Occipital lobe (tissue), 2 donors: ENCODE results near the gene FREY1. TPM values are rescaled to one million over a fixed set of nuclear protein-coding genes. Genes with fewer than 3 reads are reported as not detected.
A peak's percentile ranks its signal among the peaks of the same experiment; 100 is the strongest.
"Not testable (repeated sequence)": the region's sequence is repeated elsewhere in the genome, so short reads cannot be mapped to it uniquely, and the experiment has no call there.

Source experiments
- DNase-seq: peaks from one replicate; lab custom pipeline; 2025; lab: John Stamatoyannopoulos, UW
- total RNA-seq: library from RNA; depleted of rRNA; stranded (reverse); fragments of >200 nt; gene quantifications from one replicate; pipeline ENCODE4 v1.2.3, GENCODE V29; 2014

FREY1 gene
- total RNA-seq, 1 donor from 2014 or later: 1.4 TPM

GRCh38 chr11:45915446-45915845, 8.4 kb upstream of the FREY1 start:
- no peak for DNase-seq

GRCh38 chr11:45913942-45914635, 7.0 kb upstream of the FREY1 start:
- DNase-seq: no peak

GRCh38 chr11:45913514-45913913, 6.4 kb upstream of the FREY1 start:
- no peak for DNase-seq

GRCh38 chr11:45910623-45911022, 3.6 kb upstream of the FREY1 start:
- DNase-seq: no peak

- DNase-seq: no peak
These were observed 2.8 kb upstream of the FREY1 start for GRCh38 chr11:45909594-45910475.

- no peak for DNase-seq
These were observed 870 bp upstream of the FREY1 start for GRCh38 chr11:45907911-45908370.

GRCh38 chr11:45906096-45906682, 882 bp downstream of the FREY1 start:
- no peak for DNase-seq

GRCh38 chr11:45905576-45905975, 1.5 kb downstream of the FREY1 start:
- not testable (repeated sequence) for DNase-seq

- no peak for DNase-seq
These were observed 2.0 kb downstream of the FREY1 start for GRCh38 chr11:45905095-45905494.

- DNase-seq: no peak
These were observed 2.7 kb downstream of the FREY1 start for GRCh38 chr11:45904309-45904915.

- no peak for DNase-seq
These were observed 4.4 kb downstream of the FREY1 start for GRCh38 chr11:45902452-45903380.

GRCh38 chr11:45901626-45902025, 5.4 kb downstream of the FREY1 start:
- peak; percentile 81 for DNase-seq

GRCh38 chr11:45900916-45901617, 6.0 kb downstream of the FREY1 start:
- DNase-seq: peak; percentile 29

GRCh38 chr11:45900175-45900800, 6.8 kb downstream of the FREY1 start:
- DNase-seq: not testable (repeated sequence)

- peak; percentile 92 for DNase-seq
These were observed 7.5 kb downstream of the FREY1 start for GRCh38 chr11:45899448-45900174.

- no peak for DNase-seq
These were observed 8.0 kb downstream of the FREY1 start for GRCh38 chr11:45899086-45899447.

GRCh38 chr11:45897556-45897955, 9.5 kb downstream of the FREY1 start:
- DNase-seq: no peak

GRCh38 chr11:45896422-45896984, 10.6 kb downstream of the FREY1 start:
- DNase-seq: no peak
